Natural killer cell (primary cell): ENCODE results near the gene NPDC1. TPM values are rescaled to one million over a fixed set of nuclear protein-coding genes. Genes with fewer than 3 reads are reported as not detected.

Experiments
- ATAC-seq, 3 donors: fragments of 150-1000 bp in 2 of 3; fragments of 200-7000 bp in 1 of 3; cut with Tn5 transposase; 1 replicate in 1 of 3; 2 replicates in 2 of 3; pipeline ENCODE4 v1.10.0; 2021; ENCODE audit warnings: mild to moderate bottlenecking in 2 of 3, moderate library complexity in 2 of 3
- DNase-seq, 2 donors: peaks; one replicate each; pipeline versions ENCODE4 v3.0.0 to v3.0.0-alpha.2; 2013 to 2021; ENCODE audit warnings: mixed read lengths in 1 of 2
- H3K27ac ChIP-seq: one replicate; pipeline ENCODE4 v1.5.1; 2013; ENCODE audit warnings: mild to moderate bottlenecking, low read length
- H3K27me3 ChIP-seq: one replicate; pipeline ENCODE4 v1.6.1; 2013; ENCODE audit warnings: low read length; ENCODE audit not compliant: control insufficient read depth, insufficient read depth
- H3K36me3 ChIP-seq: one replicate; pipeline ENCODE4 v1.6.1; 2013; ENCODE audit warnings: low read length; ENCODE audit not compliant: control insufficient read depth, insufficient read depth
- H3K4me1 ChIP-seq: one replicate; pipeline ENCODE4 v1.6.1; 2013; ENCODE audit warnings: low read length; ENCODE audit not compliant: control insufficient read depth, insufficient read depth
- H3K4me3 ChIP-seq: one replicate; pipeline ENCODE4 v1.5.1; 2013; ENCODE audit warnings: low read length
- H3K9me3 ChIP-seq: one replicate; pipeline ENCODE4 v1.6.1; 2013; ENCODE audit warnings: low read length; ENCODE audit not compliant: control insufficient read depth, insufficient read depth
- H3K27ac Mint-ChIP-seq, 2 donors: one replicate each; pipeline ENCODE4 v1.8.0; 2022; ENCODE audit warnings: mild to moderate bottlenecking in 2 of 2, mixed read lengths in 2 of 2, moderate library complexity in 1 of 2
- H3K27me3 Mint-ChIP-seq, 2 donors: one replicate each; pipeline ENCODE4 v1.8.0; 2022; ENCODE audit warnings: low read depth in 2 of 2, mixed read lengths in 2 of 2
- H3K36me3 Mint-ChIP-seq: one replicate; pipeline ENCODE4 v1.8.0; 2022; ENCODE audit warnings: mixed read lengths
- H3K4me1 Mint-ChIP-seq, 2 donors: one replicate each; pipeline ENCODE4 v1.8.0; 2022; ENCODE audit warnings: mixed read lengths in 2 of 2
- H3K4me3 Mint-ChIP-seq: one replicate; pipeline ENCODE4 v1.8.0; 2022; ENCODE audit warnings: mild to moderate bottlenecking, moderate library complexity, mixed read lengths
- H3K9me3 Mint-ChIP-seq, 2 donors: one replicate each; pipeline ENCODE4 v1.8.0; 2022; ENCODE audit warnings: mixed read lengths in 2 of 2
- CTCF ChIP-seq: fragments of 200-600 bp; IDR thresholded peaks from one replicate; pipeline ENCODE4 v1.8.0; 2022; ENCODE audit warnings: antibody characterized with exemption
- WGBS: methylation state at CpG from one replicate; pipeline ENCODE4 v1.1.7; 2013; ENCODE audit warnings: missing lambda C conversion rate; ENCODE audit not compliant: insufficient coverage; 5-methylcytosine and 5-hydroxymethylcytosine counted together
- intact Hi-C: fragments of 100-400 bp; cut with micrococcal nuclease; formaldehyde crosslinking; loops from one replicate; pipeline ENCODE4 v1.14.2; 2022
- total RNA-seq, 4 donors: library from RNA; stranded (reverse); fragments of 120-200 nt in 1 of 4; gene quantifications; one replicate each; pipeline versions ENCODE4 v1.2.3 to v1.2.4, GENCODE V29; 2013 to 2022

The NPDC1 gene
- total RNA-seq, 3 donors from 2014 or later (not counting 1 experiment from before 2014, with no cell fraction given), result 0.87 to 5.6 (median 3.4) TPM

- no peak for TF ChIP-seq CTCF
- Histone ChIP-seq H3K4me1 (peaks cover 6% of the 10 kb centered on the region), H3K27me3 (no peaks in the 10 kb centered on the region), H3K9me3 (no peaks in the 10 kb centered on the region), H3K4me3 (no peak overlapping the region), H3K36me3 (peaks cover 70% of the 10 kb centered on the region), H3K27ac (no peak overlapping the region)
- Mint-ChIP-seq H3K4me1 (peaks cover 0 to 8% of the 10 kb centered on the region in 2 donors), H3K36me3 (no peaks in the 10 kb centered on the region), H3K27ac (no peak overlapping the region), H3K4me3 (no peak overlapping the region), H3K9me3 (no peaks in the 10 kb centered on the region), H3K27me3 (no peaks in the 10 kb centered on the region)
- ATAC-seq, result no peak
- DNase-seq, result no peak
- intact Hi-C loops, result no loop called here
- 94% methylated on average over 45 of the region's 45 CpGs for WGBS
Measured at GRCh38 chr9:137017791-137018497, 28.0 kb downstream of the NPDC1 start.

GRCh38 chr9:137017071-137017470 lies 28.9 kb downstream of the NPDC1 start:
- peaks cover 74% of the 10 kb centered on the region for H3K36me3 ChIP-seq
- Mint-ChIP-seq H3K36me3 (no peaks in the 10 kb centered on the region), H3K4me1 (peaks cover 0 to 6% of the 10 kb centered on the region in 2 donors)

DNA sequence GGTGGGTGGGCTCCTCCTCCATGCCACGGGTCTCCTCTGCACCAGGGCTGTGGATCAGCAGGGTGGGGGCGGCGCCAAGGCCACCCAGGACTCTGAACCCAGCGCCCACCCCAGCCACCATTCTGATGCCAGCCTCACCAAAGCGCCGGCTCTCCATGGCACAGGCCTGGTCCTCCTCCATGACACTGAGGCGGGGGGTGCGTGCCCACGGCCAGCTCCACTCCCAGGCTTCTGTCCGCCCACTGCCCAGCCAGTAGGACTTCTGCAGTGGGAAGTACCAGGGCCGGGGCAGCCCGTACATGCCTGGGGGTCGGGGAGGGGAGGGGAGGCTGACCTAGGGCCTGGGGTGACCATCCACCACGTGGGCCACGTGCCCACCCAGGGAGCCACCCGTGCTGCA lies 29.5 kb downstream of the NPDC1 start:
- intact Hi-C loops, result no loop called here
- no peaks in the 10 kb centered on the region for H3K9me3 Mint-ChIP-seq
- 96% methylated on average over 16 of the region's 16 CpGs for WGBS
- no peak overlapping the region for H3K4me3 Mint-ChIP-seq
- H3K27me3 ChIP-seq, result no peaks in the 10 kb centered on the region
- H3K36me3 Mint-ChIP-seq, result no peaks in the 10 kb centered on the region
- no peak for TF ChIP-seq CTCF
- H3K27ac ChIP-seq, result no peak overlapping the region
- peaks cover 79% of the 10 kb centered on the region for H3K36me3 ChIP-seq
- H3K4me1 Mint-ChIP-seq, result peaks cover 0 to 1% of the 10 kb centered on the region in 2 donors
- no peak overlapping the region for H3K4me3 ChIP-seq
- no peak overlapping the region for H3K27ac Mint-ChIP-seq
- H3K27me3 Mint-ChIP-seq, result no peaks in the 10 kb centered on the region
- no peaks in the 10 kb centered on the region for H3K9me3 ChIP-seq
- H3K4me1 ChIP-seq, result peaks cover 1% of the 10 kb centered on the region
- DNase-seq (no peak), ATAC-seq (no peak)

More at GRCh38 chr9:137017071-137017470, 28.9 kb downstream of the NPDC1 start:
- Mint-ChIP-seq H3K9me3 (no peaks in the 10 kb centered on the region), H3K4me3 (no peak overlapping the region), H3K27ac (no peak overlapping the region), H3K27me3 (no peaks in the 10 kb centered on the region)
- Histone ChIP-seq H3K27me3 (no peaks in the 10 kb centered on the region), H3K4me3 (no peak overlapping the region), H3K9me3 (no peaks in the 10 kb centered on the region), H3K4me1 (peaks cover 6% of the 10 kb centered on the region), H3K27ac (no peak overlapping the region)
- no peak for DNase-seq
- intact Hi-C loops, result no loop called here
- TF ChIP-seq CTCF, result no peak
- no peak for ATAC-seq
- WGBS, result 98% methylated on average over 28 of the region's 28 CpGs

GRCh38 chr9:137015976-137016375 lies 30.0 kb downstream of the NPDC1 start:
- TF ChIP-seq CTCF, result no peak
- H3K4me1 ChIP-seq, result no peaks in the 10 kb centered on the region
- H3K9me3 ChIP-seq, result no peaks in the 10 kb centered on the region
- Mint-ChIP-seq H3K27ac (no peak overlapping the region), H3K36me3 (no peaks in the 10 kb centered on the region), H3K27me3 (no peaks in the 10 kb centered on the region), H3K4me3 (no peak overlapping the region), H3K4me1 (peaks cover 0 to 3% of the 10 kb centered on the region in 2 donors), H3K9me3 (no peaks in the 10 kb centered on the region)
- no peaks in the 10 kb centered on the region for H3K27me3 ChIP-seq
- DNase-seq (no peak), ATAC-seq (no peak)
- peaks cover 81% of the 10 kb centered on the region for H3K36me3 ChIP-seq
- WGBS, result 96% methylated on average over 21 of the region's 21 CpGs
- H3K27ac ChIP-seq, result no peak overlapping the region
- no peak overlapping the region for H3K4me3 ChIP-seq
- intact Hi-C loops, result no loop called here
